ENCODE data around the gene TMEM9B.

The TMEM9B gene

DNA sequence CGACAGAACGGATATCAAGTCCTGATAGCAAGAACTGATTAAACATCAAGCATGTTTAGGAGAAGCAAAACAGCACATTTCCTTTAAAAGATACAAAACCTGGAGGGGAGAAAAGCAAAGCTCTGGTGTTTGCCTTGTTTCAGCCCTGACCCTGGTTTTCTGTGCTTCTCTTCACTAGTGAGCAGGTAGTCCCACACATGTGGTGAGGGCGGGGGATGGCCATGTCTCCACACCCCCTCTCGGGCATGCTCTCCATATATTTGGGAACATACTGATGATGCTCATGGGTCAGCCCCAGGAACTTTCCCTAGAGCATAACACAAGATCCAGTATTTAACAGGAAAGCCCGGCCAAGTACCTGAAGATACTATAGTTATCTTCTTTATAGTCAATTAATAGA lies 41.6 kb downstream of the TMEM9B start:
- no peak for DNase-seq (ENCODE audit: low read depth)
- no peak overlapping the region for H3K4me3 ChIP-seq (ENCODE audit: low read depth, low read length)
- TF ChIP-seq POLR2A (IDR thresholded peaks at IDR 0.05; ENCODE audit: extremely low read depth, insufficient read length): no peak
- TF ChIP-seq, protein P1, sequence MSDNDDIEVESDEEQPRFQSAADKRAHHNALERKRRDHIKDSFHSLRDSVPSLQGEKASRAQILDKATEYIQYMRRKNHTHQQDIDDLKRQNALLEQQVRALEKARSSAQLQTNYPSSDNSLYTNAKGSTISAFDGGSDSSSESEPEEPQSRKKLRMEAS (IDR thresholded peaks at IDR 0.05; ENCODE audit: low read depth, low read length): no peak
- TF ChIP-seq, protein P2, sequence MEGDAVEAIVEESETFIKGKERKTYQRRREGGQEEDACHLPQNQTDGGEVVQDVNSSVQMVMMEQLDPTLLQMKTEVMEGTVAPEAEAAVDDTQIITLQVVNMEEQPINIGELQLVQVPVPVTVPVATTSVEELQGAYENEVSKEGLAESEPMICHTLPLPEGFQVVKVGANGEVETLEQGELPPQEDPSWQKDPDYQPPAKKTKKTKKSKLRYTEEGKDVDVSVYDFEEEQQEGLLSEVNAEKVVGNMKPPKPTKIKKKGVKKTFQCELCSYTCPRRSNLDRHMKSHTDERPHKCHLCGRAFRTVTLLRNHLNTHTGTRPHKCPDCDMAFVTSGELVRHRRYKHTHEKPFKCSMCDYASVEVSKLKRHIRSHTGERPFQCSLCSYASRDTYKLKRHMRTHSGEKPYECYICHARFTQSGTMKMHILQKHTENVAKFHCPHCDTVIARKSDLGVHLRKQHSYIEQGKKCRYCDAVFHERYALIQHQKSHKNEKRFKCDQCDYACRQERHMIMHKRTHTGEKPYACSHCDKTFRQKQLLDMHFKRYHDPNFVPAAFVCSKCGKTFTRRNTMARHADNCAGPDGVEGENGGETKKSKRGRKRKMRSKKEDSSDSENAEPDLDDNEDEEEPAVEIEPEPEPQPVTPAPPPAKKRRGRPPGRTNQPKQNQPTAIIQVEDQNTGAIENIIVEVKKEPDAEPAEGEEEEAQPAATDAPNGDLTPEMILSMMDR (IDR thresholded peaks at IDR 0.05; ENCODE audit: low read depth, low read length): no peak
- TF ChIP-seq MYC (IDR thresholded peaks at IDR 0.05; ENCODE audit: low read depth, low read length): no peak

- TF ChIP-seq POLR2A (IDR thresholded peaks at IDR 0.05; ENCODE audit: extremely low read depth, insufficient read length): no peak
- TF ChIP-seq, protein P1 (IDR thresholded peaks at IDR 0.05; ENCODE audit: low read depth, low read length): no peak
- TF ChIP-seq, protein P2 (IDR thresholded peaks at IDR 0.05; ENCODE audit: low read depth, low read length): no peak
- no peak overlapping the region for H3K4me3 ChIP-seq (ENCODE audit: low read depth, low read length)
- no peak for DNase-seq (ENCODE audit: low read depth)
Observed at GRCh38 chr11:8917157-8917825, 47.0 kb downstream of the TMEM9B start.

DNA sequence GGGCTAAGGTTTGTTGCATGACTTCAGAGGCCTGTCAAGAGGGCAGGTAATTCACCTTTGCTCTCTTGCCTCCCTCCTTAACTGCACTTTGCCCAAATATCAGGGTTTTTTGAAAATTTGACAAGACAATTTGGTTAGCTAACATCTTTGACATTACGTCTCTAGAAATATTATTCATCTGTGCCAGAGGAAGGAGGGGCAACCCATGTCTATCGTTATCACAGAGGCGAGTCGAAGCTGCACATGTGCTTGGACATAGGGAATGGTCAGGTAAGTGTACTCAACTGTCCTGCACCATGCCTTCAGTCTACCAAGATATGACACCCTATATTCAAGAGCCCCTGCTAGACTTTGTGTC lies 49.6 kb downstream of the TMEM9B start:
- peak overlapping the region; percentile 45 for H3K4me3 ChIP-seq (ENCODE audit: low read depth, low read length)
- no peak for DNase-seq (ENCODE audit: low read depth)
- TF ChIP-seq MYC (IDR thresholded peaks at IDR 0.05; ENCODE audit: low read depth, low read length) (no peak), POLR2A (IDR thresholded peaks at IDR 0.05; ENCODE audit: extremely low read depth, insufficient read length) (no peak)
- TF ChIP-seq, protein P1 (IDR thresholded peaks at IDR 0.05; ENCODE audit: low read depth, low read length): no peak
- TF ChIP-seq, protein P2 (IDR thresholded peaks at IDR 0.05; ENCODE audit: low read depth, low read length): no peak

DNA sequence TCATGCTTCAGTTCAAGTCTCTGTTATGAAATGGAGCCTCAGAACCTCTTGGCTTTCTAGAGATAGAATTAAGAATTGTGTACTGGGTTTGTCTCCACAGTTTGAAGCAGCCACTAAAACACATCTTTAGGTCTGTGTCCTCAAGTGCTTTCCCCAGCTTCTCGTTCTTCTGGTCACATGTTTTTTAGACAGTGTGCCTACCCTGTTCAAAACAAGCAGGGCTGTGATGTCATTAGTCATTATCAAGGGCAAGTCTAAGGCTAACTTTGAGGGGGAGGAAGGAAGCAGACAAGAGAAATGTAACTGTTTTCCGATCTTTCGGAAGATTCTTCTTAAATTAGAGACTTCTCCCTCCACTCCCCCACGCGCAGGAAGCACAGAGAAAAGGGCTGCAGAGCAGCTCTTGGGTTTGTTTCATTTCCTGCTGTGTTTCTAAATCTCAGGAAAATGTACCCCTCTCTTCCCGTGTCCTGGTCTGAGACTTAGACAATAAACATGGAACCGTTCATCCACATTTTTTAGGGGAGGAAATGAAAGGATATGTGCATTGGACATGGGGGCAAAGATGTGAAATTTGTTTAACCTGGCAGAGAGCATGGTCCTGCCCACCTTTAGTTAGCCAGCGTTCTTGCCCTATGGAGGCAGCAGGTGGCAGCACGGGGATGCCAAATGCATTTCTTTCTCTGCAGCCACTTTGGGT lies 50.1 kb downstream of the TMEM9B start:
- DNase-seq (ENCODE audit: low read depth): peak; percentile 80
- H3K4me3 ChIP-seq (ENCODE audit: low read depth, low read length): peak overlapping the region; percentile 45

DNA sequence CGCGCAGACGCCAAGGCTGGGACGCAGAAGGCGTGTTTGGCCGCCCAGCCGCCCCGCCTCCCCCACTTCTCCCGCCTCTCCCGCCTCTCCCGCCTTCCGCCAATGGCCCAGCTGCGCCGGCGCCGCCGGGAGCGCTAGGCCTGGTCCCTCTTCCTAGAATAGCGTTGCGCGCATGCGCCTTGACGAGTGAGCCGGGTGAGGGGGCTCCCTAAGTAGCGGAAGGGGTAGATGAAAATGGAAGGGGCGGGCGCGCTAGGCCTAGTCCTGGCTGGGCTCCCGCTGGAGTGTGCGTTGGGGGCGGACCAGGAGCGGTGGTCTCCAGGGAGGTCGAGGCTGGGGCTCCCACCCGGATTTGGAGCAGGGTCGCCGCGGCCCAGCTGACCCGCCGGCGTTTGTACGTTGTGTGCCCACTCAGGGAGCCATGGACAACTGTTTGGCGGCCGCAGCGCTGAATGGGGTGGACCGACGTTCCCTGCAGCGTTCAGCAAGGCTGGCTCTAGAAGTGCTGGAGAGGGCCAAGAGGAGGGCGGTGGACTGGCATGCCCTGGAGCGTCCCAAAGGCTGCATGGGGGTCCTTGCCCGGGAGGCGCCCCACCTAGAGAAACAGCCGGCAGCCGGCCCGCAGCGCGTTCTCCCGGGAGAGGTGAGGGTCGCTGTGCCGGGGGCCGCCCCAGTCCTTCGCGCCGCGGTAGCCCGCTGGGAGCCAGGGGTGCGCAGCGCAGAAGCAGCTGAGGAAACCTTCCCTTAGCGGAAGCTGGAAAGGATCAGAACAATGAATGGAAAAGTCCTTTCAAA lies 53.0 kb downstream of the TMEM9B start, which contains the start of gene AKIP1:
Gene AKIP1 (plus strand): TSS at position 161 of the 795 bp plus-strand sequence. CDS start 261 bp downstream, at position 422.
- DNase-seq (ENCODE audit: low read depth): peak; percentile 97
- H3K4me3 ChIP-seq (ENCODE audit: low read depth, low read length): peak within 1 kb of the TSS; percentile 82
- TF ChIP-seq POLR2A (IDR thresholded peaks at IDR 0.05; ENCODE audit: extremely low read depth, insufficient read length) (peak; percentile 68), MYC (IDR thresholded peaks at IDR 0.05; ENCODE audit: low read depth, low read length) (no peak)
- TF ChIP-seq, protein P1 (IDR thresholded peaks at IDR 0.05; ENCODE audit: low read depth, low read length): no peak
- TF ChIP-seq, protein P2 (IDR thresholded peaks at IDR 0.05; ENCODE audit: low read depth, low read length): no peak

More for the DNA sequence above, 50.1 kb downstream of the TMEM9B start:
- TF ChIP-seq MYC (IDR thresholded peaks at IDR 0.05; ENCODE audit: low read depth, low read length): peak; percentile 57
- TF ChIP-seq, protein P1 (IDR thresholded peaks at IDR 0.05; ENCODE audit: low read depth, low read length): peak; percentile 79
- TF ChIP-seq, protein P2 (IDR thresholded peaks at IDR 0.05; ENCODE audit: low read depth, low read length): peak; percentile 69
- no peak for TF ChIP-seq POLR2A (IDR thresholded peaks at IDR 0.05; ENCODE audit: extremely low read depth, insufficient read length)
